Ascending aorta (tissue), 2 donors: ENCODE measurements around the gene EIF3I. TPM values are rescaled to one million over a fixed set of nuclear protein-coding genes. Genes with fewer than 3 reads are reported as not detected.
A peak's percentile ranks its signal among the peaks of the same experiment; 100 is the strongest.

ENCODE experiments used
- DNase-seq, 2 donors: peaks; one replicate each; pipeline ENCODE4 v3.0.0-alpha.2; 2019; ENCODE audit warnings: low spot score in 2 of 2
- H3K27ac ChIP-seq, 2 donors: fragments of 200-600 bp; sonication (generic); one replicate each; pipeline ENCODE4 v1.5.1; 2016 to 2017; ENCODE audit warnings: mild to moderate bottlenecking in 1 of 2
- H3K27me3 ChIP-seq: fragments of 200-600 bp; sonication (generic); one replicate; pipeline ENCODE4 v1.5.1; 2017
- H3K36me3 ChIP-seq, 2 donors: fragments of 200-600 bp; sonication (generic); one replicate each; pipeline ENCODE4 v1.5.1; 2016
- H3K4me1 ChIP-seq, 2 donors: fragments of 200-600 bp; sonication (generic); one replicate each; pipeline ENCODE4 v1.5.1; 2016 to 2017; ENCODE audit warnings: mild to moderate bottlenecking in 1 of 2
- H3K4me3 ChIP-seq, 2 donors: fragments of 200-600 bp; sonication (generic); one replicate each; pipeline ENCODE4 v1.5.1; 2016 to 2017; ENCODE audit warnings: mild to moderate bottlenecking in 1 of 2
- H3K9me3 ChIP-seq, 2 donors: fragments of 200-600 bp; sonication (generic); one replicate each; pipeline ENCODE4 v1.5.1; 2016
- CTCF ChIP-seq, 3 experiments: fragments of 200-600 bp in 2 of 3; fragments of 450-650 bp in 1 of 3; sonication (generic) in 2 of 3; IDR thresholded peaks; one replicate each; pipeline ENCODE4 v1.5.1; 2016 to 2019; ENCODE audit warnings: antibody characterized with exemption in 3 of 3, mild to moderate bottlenecking in 1 of 3, moderate library complexity in 1 of 3
- intact Hi-C: fragments of 100-400 bp; cut with DNase I; formaldehyde crosslinking; loops from one replicate; pipeline ENCODE4 v1.15.1; 2023
- total RNA-seq: library from RNA; depleted of rRNA; stranded (reverse); fragments of >200 nt; gene quantifications from one replicate; pipeline ENCODE4 v1.1.0, GENCODE V29; 2016

The EIF3I gene
- total RNA-seq, 1 donor from 2014 or later: 234 TPM

- TF ChIP-seq CTCF (IDR thresholded peaks at IDR 0.05): no peak
- H3K36me3 ChIP-seq: peaks cover 38 to 50% of the 10 kb centered on the region in 2 donors
- no peaks in the 10 kb centered on the region for H3K27me3 ChIP-seq
- H3K4me1 ChIP-seq: peaks cover 19% of the 10 kb centered on the region in 2 donors
- H3K4me3 ChIP-seq: peak overlapping the region in 1 of 2 donors; percentile 87
- no peak for DNase-seq
- intact Hi-C loops: loop anchor here (5.0 kb wide), 1 partner anchor 69 kb away; the partner anchor contains the start of gene HDAC1
- H3K27ac ChIP-seq: peak overlapping the region; percentile 81 to 97
- no peaks in the 10 kb centered on the region for H3K9me3 ChIP-seq
Measured at GRCh38 chr1:32223683-32224082, 1.5 kb downstream of the EIF3I start.

- no peak overlapping the region for H3K4me3 ChIP-seq
- no peaks in the 10 kb centered on the region for H3K9me3 ChIP-seq
- peak overlapping the region in 1 of 2 donors; percentile 81 for H3K27ac ChIP-seq
- intact Hi-C loops: loop anchor here (5.0 kb wide), 1 partner anchor 68 kb away; the partner anchor contains the start of gene HDAC1
- no peak for DNase-seq
- peaks cover 19% of the 10 kb centered on the region in 2 donors for H3K4me1 ChIP-seq
- peaks cover 44 to 53% of the 10 kb centered on the region in 2 donors for H3K36me3 ChIP-seq
- no peaks in the 10 kb centered on the region for H3K27me3 ChIP-seq
- TF ChIP-seq CTCF (IDR thresholded peaks at IDR 0.05): no peak
Measured at GRCh38 chr1:32224285-32224684, 2.1 kb downstream of the EIF3I start.

GRCh38 chr1:32228771-32229170 is 6.6 kb downstream of the EIF3I start:
- intact Hi-C loops: no loop called here
- H3K27ac ChIP-seq: no peak overlapping the region
- H3K9me3 ChIP-seq: no peaks in the 10 kb centered on the region

GRCh38 chr1:32231843-32232432 is 9.7 kb downstream of the EIF3I start:
- Histone ChIP-seq H3K27ac (no peak overlapping the region), H3K9me3 (no peaks in the 10 kb centered on the region), H3K4me1 (no peaks in the 10 kb centered on the region), H3K27me3 (no peaks in the 10 kb centered on the region), H3K4me3 (no peak overlapping the region), H3K36me3 (peaks cover 48 to 54% of the 10 kb centered on the region in 2 donors)
- intact Hi-C loops: no loop called here
- TF ChIP-seq CTCF (IDR thresholded peaks at IDR 0.05): no peak
- no peak for DNase-seq

More at GRCh38 chr1:32228771-32229170, 6.6 kb downstream of the EIF3I start:
- TF ChIP-seq CTCF (IDR thresholded peaks at IDR 0.05): no peak
- Histone ChIP-seq H3K27me3 (no peaks in the 10 kb centered on the region), H3K36me3 (peaks cover 73 to 82% of the 10 kb centered on the region in 2 donors), H3K4me1 (peaks cover 2% of the 10 kb centered on the region in 2 donors), H3K4me3 (no peak overlapping the region)
- DNase-seq: no peak

GRCh38 chr1:32232558-32233304 is 10.5 kb downstream of the EIF3I start:
- intact Hi-C loops: no loop called here
- no peak for DNase-seq
- H3K4me3 ChIP-seq: no peak overlapping the region
- H3K27ac ChIP-seq: no peak overlapping the region
- peaks cover 42 to 46% of the 10 kb centered on the region in 2 donors for H3K36me3 ChIP-seq
- no peaks in the 10 kb centered on the region for H3K4me1 ChIP-seq
- TF ChIP-seq CTCF (IDR thresholded peaks at IDR 0.05): no peak
- no peaks in the 10 kb centered on the region for H3K9me3 ChIP-seq
- H3K27me3 ChIP-seq: no peaks in the 10 kb centered on the region
